Gastroesophageal sphincter (tissue), 3 donors: ENCODE data around the gene CYB561D1.

Source experiments
- CTCF ChIP-seq, 4 experiments: fragments of 200-600 bp in 2 of 4; fragments of 450-650 bp in 2 of 4; sonication (generic) in 1 of 4; IDR thresholded peaks; one replicate each; pipeline ENCODE4 v1.5.1; 2017 to 2019; ENCODE audit warnings: antibody characterized with exemption in 4 of 4, mild to moderate bottlenecking in 2 of 4, moderate library complexity in 2 of 4
- EP300 ChIP-seq: sonication (generic); formaldehyde crosslinking; IDR thresholded peaks from one replicate; pipeline ENCODE4 v1.6.1; 2017; ENCODE audit warnings: antibody characterized with exemption, mild to moderate bottlenecking
- POLR2A ChIP-seq, 2 donors: fragments of 450-650 bp; IDR thresholded peaks; one replicate each; pipeline ENCODE4 v1.6.1; 2017; ENCODE audit warnings: antibody characterized with exemption in 2 of 2, mild to moderate bottlenecking in 2 of 2, moderate library complexity in 1 of 2

- TF ChIP-seq CTCF (IDR thresholded peaks at IDR 0.05) (no peak), EP300 (no peak), POLR2A (IDR thresholded peaks at IDR 0.05) (no peak)
These were observed 14.0 kb upstream of the CYB561D1 start for GRCh38 chr1:109479901-109480300.
